A673 (cell line): ENCODE results near the gene PRDM16.

ENCODE experiments used
- CTCF ChIP-seq: fragments of 300-800, 200-600 bp; sonication (generic); conservative IDR thresholded peaks from 2 replicates; pipeline ENCODE4 v1.5.1; 2017; ENCODE audit warnings: low read depth, mild to moderate bottlenecking, antibody characterized with exemption, low read length, moderate library complexity, mixed read lengths
- EZH2 ChIP-seq: fragments of 200-600 bp; sonication (generic); IDR thresholded peaks from 2 replicates; pipeline ENCODE4 v1.6.1; 2017; ENCODE audit warnings: borderline replicate concordance, low read depth, mild to moderate bottlenecking, mixed read lengths, antibody characterized with exemption, low read length; ENCODE audit not compliant: poor library complexity, severe bottlenecking

- no peak for TF ChIP-seq CTCF
- TF ChIP-seq EZH2 = no peak
Measured at GRCh38 chr1:3170561-3171453, 101.8 kb downstream of the PRDM16 start.
